ENCODE measurements around the gene RRM2. TPM values are rescaled to one million over a fixed set of nuclear protein-coding genes. Genes with fewer than 3 reads are reported as not detected.

The RRM2 gene
- total RNA-seq, 4 donors from 2014 or later: 1.3 to 5.3 TPM; not detected in 2

GRCh38 chr2:10151462-10151861, 28.9 kb downstream of the RRM2 start:
- TF ChIP-seq CTCF (IDR thresholded peaks at IDR 0.05; ENCODE audit: low read depth): no peak

GRCh38 chr2:10157293-10157692, 34.8 kb downstream of the RRM2 start:
- no peak for TF ChIP-seq CTCF (IDR thresholded peaks at IDR 0.05; ENCODE audit: low read depth)

GRCh38 chr2:10158681-10159080, 36.1 kb downstream of the RRM2 start:
- TF ChIP-seq CTCF (IDR thresholded peaks at IDR 0.05; ENCODE audit: low read depth): no peak

- TF ChIP-seq CTCF (IDR thresholded peaks at IDR 0.05; ENCODE audit: low read depth): no peak
Measured at GRCh38 chr2:10159086-10159485, 36.5 kb downstream of the RRM2 start.

GRCh38 chr2:10159581-10160131, 37.1 kb downstream of the RRM2 start:
- no peak for TF ChIP-seq CTCF (IDR thresholded peaks at IDR 0.05; ENCODE audit: low read depth)

- no peak for TF ChIP-seq CTCF (IDR thresholded peaks at IDR 0.05; ENCODE audit: low read depth)
Measured at GRCh38 chr2:10160203-10160955, 37.8 kb downstream of the RRM2 start.

GRCh38 chr2:10161206-10161931, 38.8 kb downstream of the RRM2 start:
- TF ChIP-seq CTCF (IDR thresholded peaks at IDR 0.05; ENCODE audit: low read depth): no peak

All from subcutaneous adipose tissue (tissue), 4 donors.